GM23248 (cell line): Measurements from ENCODE around the gene NPHP4.

ENCODE experiments used
- EZH2 ChIP-seq: fragments of 200-600 bp; sonication (generic); IDR thresholded peaks from 2 replicates; pipeline ENCODE4 v1.6.1; 2018; ENCODE audit warnings: antibody characterized with exemption, mild to moderate bottlenecking; ENCODE audit not compliant: insufficient read depth, poor library complexity, severe bottlenecking
- EZH2phosphoT487 ChIP-seq: fragments of 200-600 bp; sonication (generic); IDR thresholded peaks from 2 replicates; pipeline ENCODE4 v1.6.1; 2018; ENCODE audit warnings: antibody characterized with exemption, moderate library complexity, mild to moderate bottlenecking, low read depth; ENCODE audit not compliant: insufficient read depth

GRCh38 chr1:5927506-5928370, 64.5 kb downstream of the NPHP4 start:
- no peak for TF ChIP-seq EZH2
- TF ChIP-seq EZH2phosphoT487: no peak
